Gastroesophageal sphincter (tissue), 3 donors: Measurements from ENCODE around the gene TOB1.

Source experiments
- EP300 ChIP-seq: sonication (generic); formaldehyde crosslinking; IDR thresholded peaks from one replicate; pipeline ENCODE4 v1.6.1; 2017; ENCODE audit warnings: antibody characterized with exemption, mild to moderate bottlenecking
- POLR2A ChIP-seq, 2 donors: fragments of 450-650 bp; IDR thresholded peaks; one replicate each; pipeline ENCODE4 v1.6.1; 2017; ENCODE audit warnings: antibody characterized with exemption in 2 of 2, mild to moderate bottlenecking in 2 of 2, moderate library complexity in 1 of 2
- TF ChIP-seq, protein P1 (sequence below), 4 experiments: fragments of 200-600 bp in 2 of 4; fragments of 450-650 bp in 2 of 4; sonication (generic) in 1 of 4; IDR thresholded peaks; one replicate each; pipeline ENCODE4 v1.5.1; 2017 to 2019; ENCODE audit warnings: antibody characterized with exemption in 4 of 4, mild to moderate bottlenecking in 2 of 4, moderate library complexity in 2 of 4

DNA sequence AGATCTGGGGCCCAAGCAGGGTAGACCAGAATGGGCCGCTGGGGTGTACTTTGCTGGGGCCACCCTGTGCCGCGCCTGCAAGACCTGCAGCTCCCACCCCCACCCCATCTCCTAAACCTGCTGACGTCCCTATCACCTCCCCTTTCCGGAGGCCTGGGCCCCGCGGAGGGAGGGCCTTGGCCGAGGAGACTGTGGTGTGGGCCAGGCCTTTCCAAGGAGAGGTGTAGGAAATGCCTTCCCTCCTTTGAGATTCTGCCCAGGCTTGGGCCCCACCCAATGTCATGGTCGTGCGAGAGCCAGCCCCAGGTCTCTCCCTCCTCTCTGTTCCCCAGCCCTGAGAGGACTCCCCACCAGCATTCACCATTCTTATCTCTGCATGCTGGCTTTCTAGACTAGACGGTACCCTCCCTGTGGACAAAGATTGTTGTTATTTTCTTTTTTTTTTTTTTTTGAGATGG is 34.7 kb downstream of the TOB1 start:
- TF ChIP-seq POLR2A (IDR thresholded peaks at IDR 0.05) (no peak), EP300 (no peak)
- TF ChIP-seq, protein P1, sequence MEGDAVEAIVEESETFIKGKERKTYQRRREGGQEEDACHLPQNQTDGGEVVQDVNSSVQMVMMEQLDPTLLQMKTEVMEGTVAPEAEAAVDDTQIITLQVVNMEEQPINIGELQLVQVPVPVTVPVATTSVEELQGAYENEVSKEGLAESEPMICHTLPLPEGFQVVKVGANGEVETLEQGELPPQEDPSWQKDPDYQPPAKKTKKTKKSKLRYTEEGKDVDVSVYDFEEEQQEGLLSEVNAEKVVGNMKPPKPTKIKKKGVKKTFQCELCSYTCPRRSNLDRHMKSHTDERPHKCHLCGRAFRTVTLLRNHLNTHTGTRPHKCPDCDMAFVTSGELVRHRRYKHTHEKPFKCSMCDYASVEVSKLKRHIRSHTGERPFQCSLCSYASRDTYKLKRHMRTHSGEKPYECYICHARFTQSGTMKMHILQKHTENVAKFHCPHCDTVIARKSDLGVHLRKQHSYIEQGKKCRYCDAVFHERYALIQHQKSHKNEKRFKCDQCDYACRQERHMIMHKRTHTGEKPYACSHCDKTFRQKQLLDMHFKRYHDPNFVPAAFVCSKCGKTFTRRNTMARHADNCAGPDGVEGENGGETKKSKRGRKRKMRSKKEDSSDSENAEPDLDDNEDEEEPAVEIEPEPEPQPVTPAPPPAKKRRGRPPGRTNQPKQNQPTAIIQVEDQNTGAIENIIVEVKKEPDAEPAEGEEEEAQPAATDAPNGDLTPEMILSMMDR (IDR thresholded peaks at IDR 0.05) = no peak
